Keratinocyte (primary cell): ENCODE measurements around the gene SLC39A11. TPM values are rescaled to one million over a fixed set of nuclear protein-coding genes. Genes with fewer than 3 reads are reported as not detected.

ENCODE experiments used
- DNase-seq: peaks from one replicate; pipeline ENCODE4 v3.0.0-alpha.2; 2011; ENCODE audit warnings: low read depth, missing footprints, low spot score
- FAIRE-seq: peaks from 2 replicates; lab custom pipeline; 2011; peaks lifted over from hg19 to GRCh38; lab: Jason Lieb, UNC
- H2AFZ ChIP-seq: 2 replicates; pipeline ENCODE4 v1.6.0; 2012; ENCODE audit warnings: low read length, control low read depth, inconsistent platforms; ENCODE audit not compliant: control insufficient read depth
- H3K27ac ChIP-seq: 2 replicates; pipeline ENCODE4 v1.5.1; 2011; ENCODE audit warnings: low read length; ENCODE audit not compliant: control insufficient read depth, insufficient read depth
- H3K27me3 ChIP-seq: 3 replicates; pipeline ENCODE4 v1.6.0; 2011; ENCODE audit warnings: low read length; ENCODE audit not compliant: control insufficient read depth, insufficient read depth; ENCODE audit errors: extremely low read depth
- H3K36me3 ChIP-seq, 2 experiments: 2 replicates in 1 of 2; 3 replicates in 1 of 2; pipeline ENCODE4 v1.5.1; 2011; ENCODE audit warnings: low read length in 2 of 2, mild to moderate bottlenecking in 1 of 2; ENCODE audit not compliant: control insufficient read depth in 2 of 2, insufficient read depth in 2 of 2; ENCODE audit errors: extremely low read depth in 1 of 2
- H3K4me1 ChIP-seq: 3 replicates; pipeline ENCODE4 v1.5.1; 2011; ENCODE audit warnings: low read length; ENCODE audit not compliant: control insufficient read depth, insufficient read depth; ENCODE audit errors: extremely low read depth
- H3K4me2 ChIP-seq: 3 replicates; pipeline ENCODE4 v1.6.0; 2011; ENCODE audit warnings: low read depth, low read length; ENCODE audit not compliant: control insufficient read depth, insufficient read depth; ENCODE audit errors: extremely low read depth
- H3K4me3 ChIP-seq, 3 experiments: fragments of 200-600 bp in 1 of 3; sonication (generic) in 1 of 3; 2 replicates in 2 of 3; 3 replicates in 1 of 3; pipeline ENCODE4 v1.5.1; 2011 to 2016; ENCODE audit warnings: low read length in 3 of 3, mild to moderate bottlenecking in 3 of 3, control low read depth in 2 of 3, inconsistent platforms in 1 of 3, low read depth in 1 of 3, mixed read lengths in 1 of 3, mixed run types in 1 of 3, moderate library complexity in 1 of 3; ENCODE audit not compliant: control insufficient read depth in 2 of 3, insufficient read depth in 2 of 3; ENCODE audit errors: extremely low read depth in 1 of 3
- H3K79me2 ChIP-seq: 2 replicates; pipeline ENCODE4 v1.6.0; 2012; ENCODE audit warnings: low read length; ENCODE audit not compliant: control insufficient read depth, insufficient read depth
- H3K9ac ChIP-seq: 3 replicates; pipeline ENCODE4 v1.6.0; 2011; ENCODE audit warnings: low read length; ENCODE audit not compliant: control insufficient read depth, insufficient read depth; ENCODE audit errors: extremely low read depth
- H3K9me1 ChIP-seq: 3 replicates; pipeline ENCODE4 v1.6.0; 2011; ENCODE audit warnings: low read length; ENCODE audit not compliant: control insufficient read depth, insufficient read depth; ENCODE audit errors: extremely low read depth
- H3K9me3 ChIP-seq: 2 replicates; pipeline ENCODE4 v1.5.1; 2012; ENCODE audit warnings: low read depth, low read length; ENCODE audit not compliant: control insufficient read depth
- H4K20me1 ChIP-seq: 3 replicates; pipeline ENCODE4 v1.6.0; 2011; ENCODE audit warnings: low read length; ENCODE audit not compliant: control insufficient read depth, insufficient read depth; ENCODE audit errors: extremely low read depth
- CTCF ChIP-seq, 3 experiments: IDR thresholded peaks in 1 of 3; conservative IDR thresholded peaks in 1 of 3; optimal IDR thresholded peaks in 1 of 3; 2 replicates in 2 of 3; 3 replicates in 1 of 3; pipeline versions ENCODE3 to v1.5.1; 2011; ENCODE audit warnings: low read length in 3 of 3, mild to moderate bottlenecking in 3 of 3, moderate library complexity in 2 of 3, control low read depth in 1 of 3, inconsistent platforms in 1 of 3; ENCODE audit not compliant: insufficient read depth in 2 of 3; ENCODE audit errors: extremely low read depth in 1 of 3
- EZH2 ChIP-seq: IDR thresholded peaks from one replicate; pipeline ENCODE4 v1.6.1; 2012; ENCODE audit warnings: inconsistent platforms, mild to moderate bottlenecking, low read length, moderate library complexity
- dilution Hi-C: fragments of 300-500 bp; cut with MboI; formaldehyde crosslinking; loops from one replicate; pipeline ENCODE4 v1.7.0; 2020; ENCODE audit warnings: low sequenced_read_pairs; ENCODE audit not compliant: extremely low pct_ligation_motif_present
- polyA plus RNA-seq, 5 experiments: library from polyadenylated mRNA; depleted of rRNA in 3 of 5; stranded (reverse) in 3 of 5; stranded (forward) in 1 of 5; unstranded in 1 of 5; fragments of >200 nt; gene quantifications; 1 replicate in 1 of 5; 2 replicates in 3 of 5; 3 replicates in 1 of 5; pipeline versions ENCODE4 v1.2.1 to v1.2.3, GENCODE V29; 2011 to 2012; ENCODE audit warnings: missing spikeins in 2 of 5, low read depth in 1 of 5, low replicate concordance in 1 of 5

SLC39A11 gene
- polyA plus RNA-seq, 1 donor (not counting 4 experiments of a cell fraction or from before 2014, with no cell fraction given): 11.5 TPM

- H3K9me3 ChIP-seq: no peaks in the 10 kb centered on the region
- H3K4me2 ChIP-seq: no peak overlapping the region
- H3K9me1 ChIP-seq: no peaks in the 10 kb centered on the region
- H3K79me2 ChIP-seq: no peaks in the 10 kb centered on the region
- H2AFZ ChIP-seq: no peak overlapping the region
- H3K27me3 ChIP-seq: no peaks in the 10 kb centered on the region
- no peaks in the 10 kb centered on the region for H3K36me3 ChIP-seq
- no peak overlapping the region for H3K9ac ChIP-seq
- H4K20me1 ChIP-seq: no peaks in the 10 kb centered on the region
- no peak overlapping the region for H3K27ac ChIP-seq
- DNase-seq (no peak), FAIRE-seq (no peak)
- no peak overlapping the region for H3K4me3 ChIP-seq
- dilution Hi-C loops: no loop called here
- H3K4me1 ChIP-seq: peaks cover 4% of the 10 kb centered on the region
- TF ChIP-seq EZH2 (no peak), CTCF (optimal IDR thresholded peaks at IDR 0.05 in 1 of 3, IDR thresholded peaks at IDR 0.05 in 1 of 3, conservative IDR thresholded peaks at IDR 0.05 in 1 of 3; ENCODE audit: extremely low read depth in 1 of 3, insufficient read depth in 2 of 3, low read length in 3 of 3) (no peak)
These were observed 29.8 kb downstream of the SLC39A11 start for GRCh38 chr17:73062726-73063125.

- Histone ChIP-seq H3K79me2 (no peaks in the 10 kb centered on the region), H4K20me1 (no peaks in the 10 kb centered on the region), H3K9ac (no peak overlapping the region), H3K36me3 (no peaks in the 10 kb centered on the region), H3K4me3 (no peak overlapping the region), H3K4me2 (no peak overlapping the region), H3K27me3 (no peaks in the 10 kb centered on the region), H2AFZ (no peak overlapping the region), H3K9me1 (no peaks in the 10 kb centered on the region), H3K27ac (no peak overlapping the region), H3K9me3 (no peaks in the 10 kb centered on the region), H3K4me1 (peaks cover 4% of the 10 kb centered on the region)
- dilution Hi-C loops: no loop called here
- no peak for DNase-seq
- no peak for FAIRE-seq
- TF ChIP-seq CTCF (optimal IDR thresholded peaks at IDR 0.05 in 1 of 3, IDR thresholded peaks at IDR 0.05 in 1 of 3, conservative IDR thresholded peaks at IDR 0.05 in 1 of 3; ENCODE audit: extremely low read depth in 1 of 3, insufficient read depth in 2 of 3, low read length in 3 of 3) (no peak), EZH2 (no peak)
These were observed 31.3 kb downstream of the SLC39A11 start for GRCh38 chr17:73061161-73061560.
